GM23338 (cell line): ENCODE measurements around the gene BRD9. TPM values are rescaled to one million over a fixed set of nuclear protein-coding genes. Genes with fewer than 3 reads are reported as not detected.
"Not testable (repeated sequence)": the region's sequence is repeated elsewhere in the genome, so short reads cannot be mapped to it uniquely, and the experiment has no call there.

ENCODE experiments used
- ATAC-seq: fragments of 200-7000 bp; cut with Tn5 transposase; 3 replicates; pipeline ENCODE4 v1.9.1; 2020
- DNase-seq: peaks from one replicate; pipeline ENCODE4 v3.0.0-alpha.2; 2015; ENCODE audit warnings: low spot score
- H2AFZ ChIP-seq: fragments of 200-600 bp; sonication (generic); 2 replicates; pipeline ENCODE4 v1.8.0; 2016; ENCODE audit warnings: antibody characterized with exemption, mild to moderate bottlenecking, moderate library complexity
- H3F3A ChIP-seq: fragments of 200-600 bp; sonication (generic); replicated peaks from 2 replicates; pipeline ENCODE4 v1.8.0; 2017; ENCODE audit warnings: antibody characterized with exemption, mixed run types, low read depth
- H3K27ac ChIP-seq: fragments of 200-600 bp; sonication (generic); 2 replicates; pipeline ENCODE4 v1.6.1; 2016; ENCODE audit warnings: low read depth
- H3K27me3 ChIP-seq: fragments of 200-600 bp; sonication (generic); 2 replicates; pipeline ENCODE4 v1.8.0; 2016; ENCODE audit warnings: mild to moderate bottlenecking, mixed run types, moderate library complexity; ENCODE audit not compliant: insufficient read depth
- H3K36me3 ChIP-seq: fragments of 200-600 bp; sonication (generic); 2 replicates; pipeline ENCODE4 v1.8.0; 2016; ENCODE audit warnings: mild to moderate bottlenecking; ENCODE audit not compliant: insufficient read depth
- H3K4me1 ChIP-seq: fragments of 200-600 bp; sonication (generic); 2 replicates; pipeline ENCODE4 v1.8.0; 2016; ENCODE audit warnings: mild to moderate bottlenecking, moderate library complexity; ENCODE audit not compliant: insufficient read depth
- H3K4me2 ChIP-seq: fragments of 200-600 bp; sonication (generic); 2 replicates; pipeline ENCODE4 v1.7.1; 2017; ENCODE audit warnings: mixed run types
- H3K4me3 ChIP-seq: fragments of 200-600 bp; sonication (generic); 2 replicates; pipeline ENCODE4 v1.6.1; 2016; ENCODE audit warnings: mixed run types
- H3K79me2 ChIP-seq: fragments of 200-600 bp; sonication (generic); replicated peaks from 2 replicates; pipeline ENCODE4 v1.8.0; 2017; ENCODE audit warnings: mild to moderate bottlenecking; ENCODE audit not compliant: insufficient read depth
- H3K9me2 ChIP-seq: fragments of 200-600 bp; sonication (generic); 2 replicates; pipeline ENCODE4 v1.8.0; 2017; ENCODE audit not compliant: insufficient read depth
- H4K20me1 ChIP-seq: fragments of 200-600 bp; sonication (generic); replicated peaks from 2 replicates; pipeline ENCODE4 v1.8.0; 2017; ENCODE audit warnings: mild to moderate bottlenecking; ENCODE audit not compliant: insufficient read depth
- H3K27ac Mint-ChIP-seq: 2 replicates; pipeline ENCODE4 v1.8.0; 2020; ENCODE audit warnings: inconsistent platforms, mild to moderate bottlenecking, moderate library complexity, mixed read lengths
- H3K27me3 Mint-ChIP-seq: 3 replicates; pipeline ENCODE4 v1.8.0; 2022; ENCODE audit warnings: low read depth, mild to moderate bottlenecking, moderate library complexity, mixed read lengths, inconsistent platforms; ENCODE audit not compliant: insufficient read depth, poor library complexity
- H3K36me3 Mint-ChIP-seq: 3 replicates; pipeline ENCODE4 v1.8.0; 2021; ENCODE audit warnings: low read depth, mild to moderate bottlenecking, inconsistent platforms, moderate library complexity, mixed read lengths
- H3K4me1 Mint-ChIP-seq: 3 replicates; pipeline ENCODE4 v1.8.0; 2020; ENCODE audit warnings: mild to moderate bottlenecking, inconsistent platforms, mixed read lengths
- H3K4me3 Mint-ChIP-seq: 3 replicates; pipeline ENCODE4 v1.8.0; 2021; ENCODE audit warnings: moderate library complexity, mild to moderate bottlenecking, inconsistent platforms, mixed read lengths
- H3K9me3 Mint-ChIP-seq: 3 replicates; pipeline ENCODE4 v1.8.0; 2020; ENCODE audit warnings: moderate library complexity, mild to moderate bottlenecking, inconsistent platforms, mixed read lengths
- polyA plus RNA-seq: library from polyadenylated mRNA; unstranded; fragments of >200 nt; fragmentation: Nextera tagmentation; extraction: Ambion mirVana; gene quantifications from 2 replicates; pipeline ENCODE4 v1.2.1, GENCODE V29; 2016
- total RNA-seq: library from RNA; depleted of rRNA; stranded (reverse); fragments of >200 nt; shearing (Covaris generic); gene quantifications from 2 replicates; pipeline ENCODE4 v1.2.3, GENCODE V29; 2014
- TF ChIP-seq, protein P1 (sequence below), 2 experiments: fragments of 200-600 bp in 1 of 2; sonication (generic) in 1 of 2; conservative IDR thresholded peaks; 2 replicates each; pipeline versions ENCODE4 v1.5.1 to v1.6.1; 2016 to 2017; ENCODE audit warnings: antibody characterized with exemption in 2 of 2, low read depth in 2 of 2, mild to moderate bottlenecking in 2 of 2, moderate library complexity in 1 of 2

Gene BRD9
- total and polyA plus RNA-seq, 2 experiments from 2014 or later = 32.9 to 54.7 TPM

DNA sequence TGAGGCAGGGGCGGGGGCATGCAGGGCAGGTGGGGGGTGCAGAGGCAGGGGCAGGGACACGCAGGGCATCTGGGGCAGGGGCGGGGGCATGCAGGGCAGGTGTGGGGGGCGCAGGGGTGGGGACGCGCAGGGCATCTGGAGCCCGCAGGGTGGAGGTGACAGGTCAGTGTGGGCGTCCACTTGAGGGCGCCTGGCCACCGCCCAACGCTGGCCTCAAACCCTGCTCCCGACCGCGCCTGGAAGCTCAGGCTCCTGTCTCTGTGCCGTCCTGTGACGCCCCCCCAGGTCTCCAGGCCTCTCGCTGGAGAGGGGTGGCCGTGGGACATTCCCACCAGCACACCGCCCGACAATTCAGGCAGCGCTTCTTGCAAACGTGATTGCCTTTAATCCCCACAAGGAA, 48.7 kb downstream of the BRD9 start:
- H3F3A ChIP-seq, H3K4me1 Mint-ChIP-seq, H3K4me3 Mint-ChIP-seq, H3K9me2 ChIP-seq, H3K27ac Mint-ChIP-seq, H3K27ac ChIP-seq, H3K36me3 ChIP-seq, H4K20me1 ChIP-seq, H2AFZ ChIP-seq, H3K27me3 ChIP-seq, H3K4me2 ChIP-seq, H3K4me1 ChIP-seq, H3K79me2 ChIP-seq, H3K9me3 Mint-ChIP-seq, H3K4me3 ChIP-seq: not testable (repeated sequence)
- DNase-seq = peak; percentile 45
- Mint-ChIP-seq H3K27me3 (peaks cover 12% of the 10 kb centered on the region), H3K36me3 (peaks cover 14% of the 10 kb centered on the region)
- TF ChIP-seq, protein P1, sequence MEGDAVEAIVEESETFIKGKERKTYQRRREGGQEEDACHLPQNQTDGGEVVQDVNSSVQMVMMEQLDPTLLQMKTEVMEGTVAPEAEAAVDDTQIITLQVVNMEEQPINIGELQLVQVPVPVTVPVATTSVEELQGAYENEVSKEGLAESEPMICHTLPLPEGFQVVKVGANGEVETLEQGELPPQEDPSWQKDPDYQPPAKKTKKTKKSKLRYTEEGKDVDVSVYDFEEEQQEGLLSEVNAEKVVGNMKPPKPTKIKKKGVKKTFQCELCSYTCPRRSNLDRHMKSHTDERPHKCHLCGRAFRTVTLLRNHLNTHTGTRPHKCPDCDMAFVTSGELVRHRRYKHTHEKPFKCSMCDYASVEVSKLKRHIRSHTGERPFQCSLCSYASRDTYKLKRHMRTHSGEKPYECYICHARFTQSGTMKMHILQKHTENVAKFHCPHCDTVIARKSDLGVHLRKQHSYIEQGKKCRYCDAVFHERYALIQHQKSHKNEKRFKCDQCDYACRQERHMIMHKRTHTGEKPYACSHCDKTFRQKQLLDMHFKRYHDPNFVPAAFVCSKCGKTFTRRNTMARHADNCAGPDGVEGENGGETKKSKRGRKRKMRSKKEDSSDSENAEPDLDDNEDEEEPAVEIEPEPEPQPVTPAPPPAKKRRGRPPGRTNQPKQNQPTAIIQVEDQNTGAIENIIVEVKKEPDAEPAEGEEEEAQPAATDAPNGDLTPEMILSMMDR (conservative IDR thresholded peaks at IDR 0.05; ENCODE audit: low read depth in 2 of 2) = peak in 1 of 2 experiments; percentile 67; a peak in 2 of 4 replicates
- ATAC-seq = peak; percentile 60

DNA sequence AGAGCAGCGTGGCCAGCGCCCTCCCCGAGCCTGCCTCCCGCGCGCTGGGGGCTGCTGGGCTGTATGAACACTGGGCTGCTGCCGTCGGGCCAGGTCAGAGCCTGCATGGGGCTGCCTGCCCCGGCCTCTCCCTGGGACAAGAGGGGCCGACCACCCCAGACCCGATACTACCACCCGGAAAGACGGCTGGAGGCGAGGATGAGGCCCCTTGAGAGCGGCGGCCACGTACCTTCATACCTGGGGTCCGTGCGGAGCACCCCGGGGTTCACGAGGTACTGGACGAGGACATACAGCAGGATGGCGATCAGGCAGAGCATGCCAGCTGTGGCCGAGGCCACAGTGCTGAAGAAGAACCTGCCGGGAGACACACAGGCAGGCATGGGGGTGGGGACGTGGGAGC, 49.2 kb downstream of the BRD9 start:
- not testable (repeated sequence) for ATAC-seq, H3K4me2 ChIP-seq, H3K36me3 ChIP-seq, H3K4me3 ChIP-seq, H3K4me3 Mint-ChIP-seq, H3K4me1 ChIP-seq, H3F3A ChIP-seq, H3K27me3 ChIP-seq, H3K9me2 ChIP-seq, H3K27ac ChIP-seq, H3K9me3 Mint-ChIP-seq, H4K20me1 ChIP-seq, H3K4me1 Mint-ChIP-seq, H2AFZ ChIP-seq, H3K79me2 ChIP-seq, DNase-seq, H3K27ac Mint-ChIP-seq
- Mint-ChIP-seq H3K36me3 (peaks cover 14% of the 10 kb centered on the region), H3K27me3 (peaks cover 12% of the 10 kb centered on the region)

DNA sequence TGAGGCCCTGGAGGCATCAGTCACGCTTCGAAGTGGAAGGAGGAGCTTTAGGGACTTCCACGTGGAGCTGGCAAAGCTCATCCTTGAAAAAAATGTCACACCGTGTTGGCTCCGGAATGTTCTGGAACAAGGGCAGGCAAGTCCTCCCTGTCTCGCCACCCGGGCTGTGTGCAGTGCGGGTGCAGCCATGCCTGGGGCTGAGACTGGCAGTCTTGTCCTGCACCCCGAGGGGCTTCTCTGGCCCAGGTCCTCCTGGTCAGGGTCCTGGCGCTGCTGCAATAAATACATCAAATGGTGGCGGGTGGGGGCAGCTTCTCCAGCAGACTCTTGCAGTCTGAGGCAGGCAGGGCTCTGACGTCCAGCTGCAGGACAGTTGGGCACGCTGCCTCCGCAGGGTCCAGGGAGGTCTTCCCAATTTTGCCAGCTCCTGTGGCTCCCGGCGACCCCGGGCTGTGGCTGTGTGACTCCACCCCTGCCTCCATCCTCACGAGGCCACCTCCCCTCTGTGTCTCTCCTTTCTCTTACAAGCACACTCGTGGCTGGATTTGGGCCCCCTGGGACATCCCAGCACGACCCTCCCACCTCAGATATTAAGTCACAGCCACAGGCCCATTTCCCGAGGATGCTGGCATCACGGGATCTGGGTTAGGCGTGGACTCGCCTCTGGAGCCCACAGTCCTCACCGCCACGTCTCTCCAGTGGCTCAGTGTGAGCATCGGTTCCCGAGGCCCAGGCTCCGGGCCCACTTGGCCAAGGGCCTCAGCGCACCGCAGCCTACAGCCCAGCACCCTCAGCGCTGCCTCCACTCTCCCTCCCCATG, 50.0 kb downstream of the BRD9 start:
- not testable (repeated sequence) for DNase-seq, ATAC-seq, H3K27ac Mint-ChIP-seq, H2AFZ ChIP-seq, H3K27me3 ChIP-seq, H4K20me1 ChIP-seq, H3K4me3 Mint-ChIP-seq, H3K4me3 ChIP-seq, H3K9me3 Mint-ChIP-seq, H3K4me1 ChIP-seq, H3K36me3 ChIP-seq, H3K27ac ChIP-seq, H3K79me2 ChIP-seq, H3K4me1 Mint-ChIP-seq, H3K4me2 ChIP-seq, H3K9me2 ChIP-seq, H3F3A ChIP-seq
- peaks cover 12% of the 10 kb centered on the region for H3K27me3 Mint-ChIP-seq
- H3K36me3 Mint-ChIP-seq = peaks cover 14% of the 10 kb centered on the region

DNA sequence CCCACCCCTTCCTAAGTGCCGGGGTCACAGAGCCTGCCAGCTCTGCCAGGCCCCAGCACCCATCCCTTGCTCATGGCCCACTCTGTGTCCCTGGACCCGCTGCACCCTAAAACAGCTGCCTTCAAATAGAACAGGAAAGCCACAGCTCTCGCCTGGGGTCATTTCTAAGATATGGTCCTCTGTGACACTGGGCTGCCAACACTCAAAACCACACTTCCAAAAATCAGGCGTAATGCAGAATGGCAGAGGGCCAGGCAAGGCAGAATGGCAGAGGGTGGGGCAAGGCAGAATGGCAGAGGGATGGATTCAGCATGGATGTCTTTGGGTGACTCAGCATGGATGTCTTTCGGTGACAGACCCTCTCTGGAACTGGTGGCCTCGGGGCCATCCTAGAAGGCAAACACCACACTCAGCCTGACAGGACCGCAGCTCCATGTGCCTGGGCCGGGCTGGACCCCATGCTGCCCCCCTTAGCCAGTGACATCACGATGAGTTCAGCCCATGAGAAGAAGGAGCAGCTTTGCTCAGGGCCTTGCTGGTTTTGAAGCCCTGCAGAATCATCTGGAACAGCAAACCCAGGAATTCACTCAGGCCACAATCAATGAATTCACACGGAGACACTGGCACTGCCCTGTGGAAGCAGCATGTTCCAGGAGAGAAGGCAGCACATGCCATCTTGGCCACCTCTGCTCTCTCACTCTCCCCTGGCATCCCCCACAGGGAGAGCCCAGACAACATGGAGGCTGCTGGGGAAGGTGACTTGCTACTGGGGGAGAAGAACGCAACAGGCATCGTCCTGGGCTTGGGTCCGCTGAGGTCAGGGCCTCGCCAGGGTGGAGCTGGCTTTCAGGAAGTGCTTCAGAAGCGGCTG, 50.8 kb downstream of the BRD9 start:
- DNase-seq, H3F3A ChIP-seq, H3K27ac ChIP-seq, H3K4me2 ChIP-seq, ATAC-seq, H3K4me3 ChIP-seq, H2AFZ ChIP-seq, H3K9me3 Mint-ChIP-seq, H3K27ac Mint-ChIP-seq, H3K9me2 ChIP-seq, H3K27me3 ChIP-seq, H3K4me1 ChIP-seq, H3K79me2 ChIP-seq, H3K36me3 ChIP-seq, H4K20me1 ChIP-seq, H3K4me1 Mint-ChIP-seq, H3K4me3 Mint-ChIP-seq: not testable (repeated sequence)
- H3K36me3 Mint-ChIP-seq = peaks cover 12% of the 10 kb centered on the region
- H3K27me3 Mint-ChIP-seq = peaks cover 11% of the 10 kb centered on the region

DNA sequence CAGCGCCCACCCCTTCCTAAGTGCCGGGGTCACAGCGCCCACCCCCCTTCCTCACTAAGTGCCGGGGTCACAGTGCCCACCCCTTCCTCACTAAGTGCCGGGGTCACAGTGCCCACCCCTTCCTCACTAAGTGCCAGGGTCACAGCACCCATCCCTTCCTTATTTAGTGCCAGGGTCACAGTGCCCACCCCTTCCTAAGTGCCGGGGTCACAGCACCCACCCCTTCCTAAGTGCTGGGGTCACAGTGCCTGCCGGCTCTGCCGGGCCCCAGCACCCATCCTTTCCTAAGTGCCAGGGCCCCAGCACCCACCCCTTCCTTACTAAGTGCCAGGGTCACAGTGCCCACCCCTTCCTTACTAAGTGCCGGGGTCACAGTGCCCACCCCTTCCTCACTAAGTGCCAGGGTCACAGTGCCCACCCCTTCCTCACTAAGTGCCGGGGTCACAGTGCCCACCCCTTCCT, 51.6 kb downstream of the BRD9 start:
- not testable (repeated sequence) for H3K4me2 ChIP-seq, H3K27ac Mint-ChIP-seq, H3K27ac ChIP-seq, H3K27me3 ChIP-seq, H3K79me2 ChIP-seq, H3K36me3 Mint-ChIP-seq, ATAC-seq, H3K9me2 ChIP-seq, H2AFZ ChIP-seq, H3K4me1 Mint-ChIP-seq, H4K20me1 ChIP-seq, H3K9me3 Mint-ChIP-seq, H3K36me3 ChIP-seq, H3K4me3 Mint-ChIP-seq, H3F3A ChIP-seq, H3K4me3 ChIP-seq, H3K4me1 ChIP-seq, DNase-seq
- H3K27me3 Mint-ChIP-seq = peaks cover 11% of the 10 kb centered on the region
